ENCODE data around the gene COQ8B. TPM values are rescaled to one million over a fixed set of nuclear protein-coding genes. Genes with fewer than 3 reads are reported as not detected.

The COQ8B gene
- total RNA-seq, 1 experiment from 2014 or later, result 62.9 TPM

GRCh38 chr19:40724315-40724714, 7.6 kb upstream of the COQ8B start (continued):
- TF ChIP-seq ZNF425 (CRISPR knock-in tag; conservative IDR thresholded peaks at IDR 0.05), result no peak
- TF ChIP-seq AFF4 (CRISPR knock-in tag; IDR thresholded peaks at IDR 0.05; ENCODE audit: borderline replicate concordance), result no peak
- TF ChIP-seq NFYB (CRISPR knock-in tag; conservative IDR thresholded peaks at IDR 0.05; ENCODE audit: low read depth), result no peak
- no peak for TF ChIP-seq RORB (CRISPR knock-in tag; IDR thresholded peaks at IDR 0.05)
- TF ChIP-seq FOXP1 (CRISPR knock-in tag; IDR thresholded peaks at IDR 0.05; ENCODE audit: borderline replicate concordance), result no peak
- TF ChIP-seq EMX1 (CRISPR knock-in tag; IDR thresholded peaks at IDR 0.05), result no peak
- TF ChIP-seq STAT6 (CRISPR knock-in tag; conservative IDR thresholded peaks at IDR 0.05; ENCODE audit: low read depth), result no peak
- no peak for TF ChIP-seq GTF2I (CRISPR knock-in tag; conservative IDR thresholded peaks at IDR 0.05)
- TF ChIP-seq ETV6 (CRISPR knock-in tag; IDR thresholded peaks at IDR 0.05), result no peak
- TF ChIP-seq CTCF (IDR thresholded peaks at IDR 0.05), result no peak

GRCh38 chr19:40723661-40724254, 7.1 kb upstream of the COQ8B start:
- DNase-seq (ENCODE audit: low spot score) (no peak), ATAC-seq (no peak)
- no peak overlapping the region for H3K27ac Mint-ChIP-seq
- ChIA-PET POLR2A (no interaction called here), CTCF (no interaction called here)
- H3K4me1 Mint-ChIP-seq, result peaks cover 15% of the 10 kb centered on the region
- H3K36me3 Mint-ChIP-seq, result peaks cover 35% of the 10 kb centered on the region
- no peak overlapping the region for H3K4me3 Mint-ChIP-seq
- TF ChIP-seq ATF6 (CRISPR knock-in tag; IDR thresholded peaks at IDR 0.05) (no peak), ZNF532 (CRISPR knock-in tag; IDR thresholded peaks at IDR 0.05; ENCODE audit: borderline replicate concordance) (no peak), ZNF281 (CRISPR knock-in tag; IDR thresholded peaks at IDR 0.05) (no peak)
- no peaks in the 10 kb centered on the region for H3K27me3 Mint-ChIP-seq (ENCODE audit: low read depth)
- peaks cover 4% of the 10 kb centered on the region; the same call in 1 of the 2 replicates for H3K9me3 Mint-ChIP-seq

Data from WTC11 (cell line).